HG03571 (cell line): Measurements from ENCODE around the gene DTYMK.
"Not testable (repeated sequence)": the region's sequence is repeated elsewhere in the genome, so short reads cannot be mapped to it uniquely, and the experiment has no call there.

Source experiments
- ATAC-seq: cut with Tn5 transposase; IDR thresholded peaks from one replicate; pipeline ENCODE4 v1.9.1; 2021; ENCODE audit not compliant: unreplicated experiment

The DTYMK gene, protein sequence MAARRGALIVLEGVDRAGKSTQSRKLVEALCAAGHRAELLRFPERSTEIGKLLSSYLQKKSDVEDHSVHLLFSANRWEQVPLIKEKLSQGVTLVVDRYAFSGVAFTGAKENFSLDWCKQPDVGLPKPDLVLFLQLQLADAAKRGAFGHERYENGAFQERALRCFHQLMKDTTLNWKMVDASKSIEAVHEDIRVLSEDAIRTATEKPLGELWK

DNA sequence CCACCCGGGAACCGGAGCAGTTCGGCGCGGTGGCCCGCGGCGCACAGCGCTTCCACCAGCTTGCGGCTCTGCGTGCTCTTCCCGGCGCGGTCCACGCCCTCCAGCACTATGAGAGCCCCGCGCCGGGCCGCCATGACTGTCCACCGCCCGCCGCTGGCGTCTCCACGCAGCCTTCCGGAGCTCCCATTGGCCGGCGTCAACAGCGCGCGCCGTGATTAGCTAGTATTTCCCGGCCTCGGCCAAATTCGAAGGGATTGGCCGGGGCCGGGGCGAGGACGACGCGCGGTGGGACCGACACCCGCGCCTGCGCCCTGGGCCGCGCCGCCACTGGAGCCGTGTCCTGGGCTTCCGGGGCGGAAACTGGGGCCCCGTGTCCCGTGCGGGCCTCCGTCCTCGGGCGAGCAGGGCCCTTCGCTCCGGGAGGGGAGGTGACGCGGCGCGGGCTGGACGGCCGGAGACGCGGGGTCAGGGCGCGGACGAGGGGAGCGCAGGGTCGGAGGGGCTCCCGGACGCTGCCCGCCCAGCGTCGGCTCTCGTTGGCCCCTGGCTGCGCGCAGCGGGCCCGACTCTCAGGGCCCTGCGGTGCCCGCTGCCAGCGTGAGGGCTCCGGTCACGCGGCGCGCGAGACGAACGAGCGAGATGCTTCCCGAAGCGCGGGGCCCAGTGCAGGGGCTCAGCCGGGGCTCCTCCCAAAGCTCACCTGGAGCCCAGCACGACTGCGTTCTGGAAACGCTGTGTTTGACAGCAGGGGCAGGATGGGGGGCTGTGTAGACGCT, at the start of gene DTYMK:
Gene DTYMK, minus strand, starts transcription at position 166 of the 776 bp plus-strand sequence. Its CDS starts 32 bp downstream, at position 134.
- ATAC-seq, result peak; percentile 93

DNA sequence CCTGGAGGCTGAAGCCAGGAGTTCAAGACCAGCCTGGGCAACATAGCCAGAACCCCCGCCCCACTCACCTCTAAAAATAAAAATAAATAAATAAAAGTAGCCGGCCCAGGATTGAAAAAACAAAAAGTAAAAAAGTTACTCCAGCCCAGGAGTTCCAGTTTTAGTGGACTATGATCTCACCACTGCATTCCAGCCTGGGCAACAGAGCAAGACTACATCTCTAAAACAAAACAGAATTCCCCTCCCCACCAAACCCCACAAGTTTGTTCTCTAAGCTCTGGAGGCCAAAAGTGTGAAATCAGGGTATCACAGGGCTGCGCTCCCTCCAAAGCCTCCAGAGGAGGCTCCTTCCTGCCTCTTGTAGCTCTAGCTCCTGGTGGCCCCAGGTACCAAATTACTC, 49.5 kb upstream of the DTYMK start:
- no peak for ATAC-seq

DNA sequence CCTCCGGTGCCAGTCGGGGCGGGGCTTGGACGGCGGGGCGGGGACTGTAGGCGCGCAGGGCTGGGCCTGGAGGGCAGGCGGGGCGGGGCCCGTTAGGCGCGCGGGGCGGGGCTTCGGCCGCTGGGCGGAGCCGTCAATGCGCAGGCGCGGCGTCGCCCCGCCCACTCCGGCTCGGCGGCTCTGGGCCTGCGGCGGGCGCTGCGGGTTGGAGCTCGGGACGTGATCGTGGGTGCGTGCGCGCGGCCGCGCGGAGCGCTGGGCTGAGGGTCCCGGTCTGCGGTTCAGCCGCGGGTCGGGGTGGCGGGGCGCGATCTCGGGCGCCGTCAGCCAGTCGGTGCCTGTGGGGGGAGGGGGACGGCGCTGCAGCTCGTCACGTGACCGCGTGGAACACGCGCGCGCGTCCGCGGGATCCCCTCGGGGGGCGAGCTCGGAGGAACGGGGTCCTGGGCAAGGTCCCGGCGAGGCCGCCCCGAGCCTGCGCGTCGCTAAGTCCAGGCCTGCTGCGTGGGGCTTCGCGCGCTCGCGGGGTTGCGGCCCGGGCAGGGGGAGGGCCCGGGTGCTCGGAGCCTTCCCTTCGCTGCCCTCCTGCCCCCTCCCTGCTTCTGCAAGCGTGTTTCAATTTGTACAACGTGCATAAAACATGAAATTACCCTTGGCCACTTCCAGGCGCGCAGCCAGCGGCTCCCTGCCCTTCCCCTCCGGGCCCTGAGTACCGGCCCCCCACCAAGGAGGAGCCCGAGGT, 48.0 kb upstream of the DTYMK start, which contains the start of gene D2HGDH:
Gene D2HGDH, plus strand, starts transcription at position 164 of the 742 bp plus-strand sequence. CDS start 595 bp downstream, outside the sequence.
- peak; percentile 80 for ATAC-seq

DNA sequence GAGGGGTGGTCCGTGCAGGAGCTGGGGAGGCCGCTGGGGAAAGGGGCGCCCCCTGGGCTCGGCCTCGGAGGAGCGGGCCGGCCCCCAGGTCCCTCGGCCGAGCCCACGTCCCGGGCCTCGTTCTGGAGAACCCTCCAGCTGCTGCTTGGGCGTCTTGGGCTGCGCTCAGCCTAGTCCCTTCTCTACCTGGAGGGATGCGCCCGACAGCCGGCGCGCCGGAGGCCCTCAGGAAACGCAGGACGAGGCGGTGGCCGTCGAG, 47.5 kb upstream of the DTYMK start:
- peak; percentile 22 for ATAC-seq

DNA sequence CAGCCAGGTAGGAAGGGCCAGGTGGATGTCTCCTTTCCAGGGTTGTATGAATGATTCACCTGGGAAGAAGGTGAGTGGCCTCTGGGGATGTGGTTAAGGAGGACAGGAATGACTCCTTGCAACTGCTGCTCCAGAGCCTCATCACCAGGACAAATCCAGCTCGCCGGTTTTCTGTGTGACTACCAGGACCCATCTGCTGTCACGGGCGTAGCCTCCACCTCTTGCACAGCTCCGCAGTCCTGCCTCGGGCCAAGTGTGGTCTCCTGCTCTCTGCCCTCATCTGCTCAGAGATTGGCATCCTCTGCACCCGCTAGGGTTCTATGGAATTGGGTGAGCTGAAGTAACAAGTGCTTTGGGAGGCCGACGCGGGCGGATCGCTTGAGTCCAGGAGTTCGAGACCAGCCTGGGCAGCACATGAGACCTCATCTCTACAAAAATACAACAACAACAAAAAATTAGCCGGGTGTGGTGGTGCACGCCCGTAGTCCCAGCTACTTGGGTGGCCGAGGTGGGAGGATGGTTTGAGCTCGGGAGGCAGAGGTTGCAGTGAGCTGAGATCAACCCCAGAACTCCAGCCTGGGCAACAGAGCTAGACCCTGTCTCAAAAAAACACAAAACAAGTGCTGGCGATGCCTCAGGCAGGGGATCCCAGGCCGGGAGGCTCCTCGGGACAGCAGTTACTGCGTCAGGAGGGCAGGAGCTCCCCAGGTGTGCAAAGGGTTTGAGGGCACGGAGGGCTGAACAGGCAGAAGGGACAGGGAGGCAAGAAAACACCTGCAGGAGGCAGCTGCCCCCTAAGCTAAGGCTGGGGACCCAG, 47.0 kb upstream of the DTYMK start:
- ATAC-seq, result no peak

DNA sequence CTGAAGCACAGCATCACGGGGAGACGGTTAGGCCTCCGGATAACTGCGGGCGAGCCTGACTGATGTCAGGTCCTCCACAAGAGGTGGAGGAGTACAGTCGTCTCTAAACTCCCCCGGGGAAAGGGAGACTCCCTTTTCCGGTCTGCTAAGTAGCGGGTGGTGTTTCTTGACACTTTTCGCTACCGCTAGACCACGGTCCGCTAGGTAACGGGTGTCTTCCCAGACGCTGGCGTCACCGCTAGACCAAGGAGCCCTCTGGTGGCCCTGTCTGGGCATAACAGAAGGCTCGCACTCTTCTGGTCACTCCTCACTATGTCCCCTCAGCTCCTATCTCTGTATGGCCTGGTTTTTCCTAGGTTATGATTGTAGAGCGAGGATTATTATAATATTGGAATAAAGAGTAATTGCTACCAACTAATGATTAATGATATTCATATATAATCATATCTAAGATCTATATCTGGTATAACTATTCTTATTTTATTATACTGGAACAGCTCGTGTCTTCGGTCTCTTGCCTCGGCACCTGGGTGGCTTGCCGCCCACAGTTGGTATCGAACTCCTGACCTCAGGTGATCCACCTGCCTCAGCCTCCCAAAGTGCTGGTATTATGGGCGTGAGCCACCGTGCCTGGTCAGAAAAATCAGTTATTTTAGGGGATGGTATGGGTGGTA, 46.0 kb upstream of the DTYMK start:
- ATAC-seq, result not testable (repeated sequence)

DNA sequence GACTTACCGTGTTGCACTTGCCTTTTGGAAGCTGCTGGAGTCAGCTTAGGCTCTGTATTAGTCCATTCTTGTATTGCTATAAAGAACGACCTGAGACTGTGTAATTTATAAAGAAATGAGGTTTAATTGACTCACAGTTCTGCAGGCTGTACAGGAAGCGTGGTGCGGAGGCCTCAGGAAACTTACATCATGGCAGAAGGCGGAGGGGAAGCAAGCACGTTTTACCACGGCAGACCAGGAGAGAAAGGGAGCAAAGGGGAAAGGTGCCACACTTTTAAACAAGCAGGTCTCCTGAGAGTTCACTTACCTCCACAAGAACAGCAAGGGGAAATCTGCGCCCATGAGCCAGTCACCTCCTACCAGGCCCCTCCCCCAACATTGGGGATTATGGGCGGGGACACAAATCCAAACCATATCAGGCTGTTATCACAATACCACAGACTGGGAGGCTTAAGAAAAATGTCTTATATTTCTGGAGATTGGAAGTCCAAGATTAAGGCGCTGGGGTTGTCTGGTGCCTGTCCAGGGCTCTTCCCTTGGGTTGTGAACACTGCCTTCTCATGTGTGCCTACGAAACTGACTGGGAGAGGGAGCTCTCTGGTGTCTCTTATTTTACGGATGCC, 44.2 kb upstream of the DTYMK start:
- no peak for ATAC-seq

DNA sequence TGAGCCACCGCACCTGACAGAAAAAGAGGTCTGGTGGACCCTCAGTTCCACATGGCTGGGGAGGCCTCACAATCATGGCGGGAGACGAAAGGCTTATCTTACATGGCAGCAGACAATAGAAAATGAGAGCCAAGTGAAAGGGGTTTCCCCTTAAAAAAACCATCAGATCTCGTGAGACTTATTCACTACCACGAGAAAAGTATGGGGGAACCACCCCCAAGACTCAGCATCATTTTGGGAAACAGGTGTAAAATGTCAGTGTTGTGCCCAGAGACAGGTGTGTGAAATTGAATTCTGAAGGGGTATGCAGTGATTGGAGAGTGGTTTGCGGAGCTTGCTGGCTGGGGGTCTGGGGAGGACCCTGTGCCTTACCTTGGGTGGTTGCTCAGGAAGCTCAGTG, 43.3 kb upstream of the DTYMK start:
- ATAC-seq, result no peak

DNA sequence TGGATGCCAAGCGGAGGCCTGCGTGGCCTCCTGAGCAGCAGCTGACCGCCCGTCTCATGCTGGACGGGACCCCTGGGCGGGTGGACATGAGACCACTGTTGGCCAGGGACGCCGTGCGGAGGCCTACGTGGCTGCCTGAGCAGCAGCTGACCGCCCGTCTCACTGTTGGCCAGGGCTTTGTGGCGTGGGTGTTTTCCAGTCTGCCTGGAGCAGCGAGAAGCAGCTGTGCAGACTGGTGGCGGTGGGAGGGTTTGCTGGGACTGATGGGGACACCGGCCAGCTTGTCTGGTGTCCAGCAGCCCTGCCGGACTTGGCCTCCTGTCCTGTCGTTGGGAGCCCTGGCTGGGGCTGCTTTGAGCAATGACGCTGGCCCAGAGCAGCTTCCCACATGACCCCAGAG, 42.0 kb upstream of the DTYMK start:
- no peak for ATAC-seq

DNA sequence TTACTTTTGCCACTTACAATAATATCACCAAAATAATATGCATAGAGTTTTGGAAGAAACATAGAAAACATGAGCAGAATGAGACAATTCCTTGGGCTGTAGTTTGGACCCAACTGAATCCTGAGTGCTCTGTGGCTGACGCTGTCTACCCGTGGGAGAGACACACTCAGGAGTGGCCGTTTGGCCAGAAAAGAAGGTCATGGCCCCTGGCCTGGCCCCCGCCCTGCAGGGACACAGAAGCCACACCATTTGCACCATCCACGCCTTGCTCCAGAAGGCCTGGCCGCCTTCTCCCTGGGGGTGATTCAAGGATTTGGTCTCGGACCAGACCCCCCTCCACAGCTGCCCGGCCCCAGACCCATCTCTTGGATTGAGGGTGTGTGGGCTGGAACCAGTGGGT, 41.4 kb upstream of the DTYMK start:
- ATAC-seq, result no peak

DNA sequence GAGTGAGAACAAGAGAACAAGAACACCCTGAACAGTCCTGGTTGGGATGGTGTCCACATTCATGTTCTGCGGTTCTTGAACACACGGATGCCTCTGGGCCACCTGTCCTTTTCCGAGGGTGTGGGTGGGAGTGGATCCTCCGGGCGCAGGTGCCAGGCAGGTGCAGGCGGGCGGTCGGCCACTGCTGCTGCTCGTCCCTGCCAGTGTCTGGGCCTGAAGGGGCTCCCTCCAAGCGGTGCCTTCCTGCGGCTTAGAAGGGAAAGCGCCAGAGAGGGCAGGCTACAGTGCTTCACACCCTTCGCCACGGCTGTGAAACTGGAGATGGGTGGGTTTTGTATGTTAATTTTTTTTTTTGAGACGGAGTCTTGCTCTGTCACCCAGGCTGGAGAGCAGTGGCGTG, 39.8 kb upstream of the DTYMK start:
- no peak for ATAC-seq

DNA sequence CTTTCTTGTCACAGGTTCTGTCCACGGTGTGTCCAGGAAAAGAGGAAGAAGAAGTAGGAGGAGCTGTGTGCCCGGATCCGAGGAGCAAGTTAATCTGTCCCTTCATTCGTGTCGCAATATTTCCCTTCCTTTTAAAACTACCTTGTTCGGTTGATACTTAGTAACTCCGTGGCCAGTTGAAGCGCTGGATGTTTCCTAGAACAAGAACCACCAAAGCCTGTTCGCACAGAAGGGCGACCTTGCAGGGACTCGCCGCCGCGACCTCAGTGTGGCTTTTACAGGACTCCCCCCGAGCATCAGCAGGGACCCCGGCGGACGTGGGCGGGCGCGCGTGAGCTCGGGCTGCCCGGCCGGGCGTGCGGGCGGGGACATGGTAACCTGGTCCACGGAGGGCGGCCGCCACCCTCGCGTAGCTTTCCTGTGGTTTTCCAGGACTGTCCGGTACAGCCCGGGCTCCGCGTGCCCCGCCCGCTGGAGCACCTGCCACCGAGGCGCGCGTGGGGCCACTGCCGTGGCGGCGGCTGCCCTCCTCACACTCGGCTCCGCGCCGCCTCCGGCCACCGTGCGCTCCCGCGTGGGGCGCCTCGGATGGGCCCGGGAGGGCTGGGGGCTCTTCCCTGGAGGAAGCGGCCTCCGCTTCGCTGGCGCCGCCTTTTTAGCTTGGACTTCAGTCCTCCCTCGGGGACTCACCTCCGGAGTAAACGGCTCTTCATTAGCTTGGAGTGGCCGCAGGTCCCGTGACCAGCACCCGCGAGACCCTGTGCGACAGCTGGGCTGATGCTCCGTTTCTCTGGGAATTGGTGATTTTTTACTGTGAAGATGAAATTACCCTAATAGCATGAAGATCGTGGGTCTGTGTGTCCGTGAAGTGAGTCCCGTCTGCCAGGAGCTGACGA, 38.6 kb upstream of the DTYMK start:
- ATAC-seq, result no peak

DNA sequence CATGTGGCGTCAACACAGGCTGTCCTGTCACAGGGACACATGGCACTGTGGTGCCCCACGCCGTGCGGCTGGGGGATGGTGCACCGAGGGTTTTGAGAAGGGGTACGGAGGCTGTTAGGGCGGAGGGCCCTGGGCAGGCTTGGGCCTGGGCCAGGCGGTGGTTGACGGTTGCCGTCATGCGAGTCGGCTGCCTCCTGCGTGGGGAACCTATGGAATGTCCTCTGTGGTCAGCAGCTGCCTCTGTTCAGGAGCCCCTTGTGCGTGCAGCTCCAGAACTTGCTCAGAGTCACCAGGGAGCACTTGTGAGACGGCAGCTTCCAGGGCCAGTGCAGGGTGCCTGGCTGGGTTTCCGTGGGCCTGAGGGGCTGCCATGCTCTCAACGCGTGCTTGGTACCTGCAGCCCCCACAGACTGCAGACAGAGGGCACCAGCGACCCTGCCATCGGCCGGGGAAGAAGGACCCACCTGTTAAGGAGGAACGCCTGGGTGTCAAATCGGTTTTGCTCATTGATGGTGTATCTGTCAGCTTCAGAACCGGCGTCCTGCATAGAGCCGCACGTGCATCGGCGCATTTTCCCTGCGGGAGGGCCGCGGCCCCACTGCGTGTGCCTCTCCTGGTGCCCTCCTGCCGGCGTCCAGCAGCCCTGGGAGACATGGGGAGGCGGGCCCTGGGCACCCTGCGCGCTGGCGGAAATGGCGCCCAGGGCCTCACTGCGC, 37.8 kb upstream of the DTYMK start:
- ATAC-seq, result no peak

DNA sequence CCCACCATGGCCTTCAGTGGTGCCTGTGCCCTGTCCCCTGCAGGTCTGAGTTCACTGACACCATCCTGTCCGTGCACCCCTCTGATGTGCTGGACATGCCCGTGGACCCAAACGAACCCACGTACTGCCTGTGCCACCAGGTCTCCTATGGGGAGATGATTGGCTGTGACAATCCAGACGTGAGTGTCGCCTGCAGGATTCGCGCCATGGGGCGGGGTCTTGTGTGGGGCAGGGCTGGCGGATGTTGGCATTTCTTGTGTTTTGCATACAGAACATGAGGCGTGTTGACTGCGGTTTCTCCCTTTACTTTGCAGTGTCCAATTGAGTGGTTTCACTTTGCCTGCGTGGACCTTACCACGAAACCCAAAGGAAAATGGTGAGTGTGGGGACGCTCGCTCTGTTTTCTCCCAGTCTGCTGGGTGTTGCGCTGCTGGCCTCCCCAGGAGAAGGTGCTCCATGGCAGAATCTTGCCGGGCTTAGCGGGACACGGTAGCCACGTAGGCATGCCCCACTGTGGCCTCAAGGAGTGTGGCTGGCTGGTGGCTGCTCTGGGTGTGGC, 36.4 kb upstream of the DTYMK start:
- no peak for ATAC-seq

DNA sequence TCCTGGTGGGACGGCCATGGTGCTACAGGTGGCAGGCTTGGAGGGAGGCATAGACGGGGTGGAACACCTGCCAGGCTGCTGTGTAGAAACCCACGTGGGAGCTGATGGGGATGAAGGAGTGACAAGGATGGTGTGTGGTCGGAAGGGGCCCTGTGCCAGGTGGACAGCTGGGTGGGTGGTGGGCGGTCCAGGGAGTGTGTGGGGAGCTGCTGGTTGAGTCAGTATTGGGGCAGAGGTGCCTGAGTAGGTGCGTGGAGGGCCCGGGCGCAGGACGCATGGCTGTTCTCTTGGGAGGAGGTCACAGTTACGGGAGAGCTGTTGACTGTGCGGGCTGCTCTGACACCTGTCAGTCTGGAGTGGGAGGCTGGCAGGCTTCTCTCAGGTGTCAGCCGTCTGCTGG, 35.2 kb upstream of the DTYMK start:
- ATAC-seq, result no peak

DNA sequence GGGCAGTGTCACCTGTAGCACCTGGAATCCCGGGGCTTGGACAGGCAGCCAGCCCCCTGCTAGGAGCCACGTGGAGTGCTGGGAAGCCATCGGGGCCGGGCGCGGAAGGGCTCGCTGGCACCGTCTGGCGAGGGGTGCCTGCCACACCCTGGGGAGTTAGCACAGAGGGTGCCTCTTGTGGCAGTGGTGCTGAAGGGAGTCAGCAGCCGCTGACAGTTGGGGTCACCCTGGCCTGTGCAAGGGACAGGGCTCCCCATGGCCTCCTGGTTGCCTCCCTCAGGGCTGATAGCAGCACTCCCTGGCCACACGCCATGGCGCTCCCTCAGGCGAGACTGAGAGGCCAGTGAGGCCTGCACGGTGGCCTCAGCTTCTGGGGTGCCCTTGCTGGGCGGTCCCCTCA, 33.9 kb upstream of the DTYMK start:
- no peak for ATAC-seq

DNA sequence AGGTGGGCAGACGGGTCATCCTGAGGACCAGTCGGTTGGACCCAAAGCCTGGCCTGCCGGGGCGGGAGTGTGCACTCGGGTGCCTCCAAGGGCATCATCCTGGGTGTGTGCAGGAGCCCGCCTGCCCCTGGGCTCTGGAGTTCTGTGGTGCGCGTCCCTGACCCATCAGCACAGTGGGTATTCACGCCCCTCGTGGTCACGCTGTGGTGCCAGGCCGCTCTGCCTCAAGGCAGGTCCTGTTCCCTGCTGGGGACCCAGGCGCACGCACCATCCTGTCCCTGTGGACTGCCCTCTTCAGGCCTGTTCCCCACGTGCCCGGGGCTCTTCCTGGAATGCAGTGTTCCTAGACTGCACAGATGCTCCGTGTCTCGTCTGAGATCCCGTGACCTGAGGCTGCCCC, 33.5 kb upstream of the DTYMK start:
- ATAC-seq, result no peak

DNA sequence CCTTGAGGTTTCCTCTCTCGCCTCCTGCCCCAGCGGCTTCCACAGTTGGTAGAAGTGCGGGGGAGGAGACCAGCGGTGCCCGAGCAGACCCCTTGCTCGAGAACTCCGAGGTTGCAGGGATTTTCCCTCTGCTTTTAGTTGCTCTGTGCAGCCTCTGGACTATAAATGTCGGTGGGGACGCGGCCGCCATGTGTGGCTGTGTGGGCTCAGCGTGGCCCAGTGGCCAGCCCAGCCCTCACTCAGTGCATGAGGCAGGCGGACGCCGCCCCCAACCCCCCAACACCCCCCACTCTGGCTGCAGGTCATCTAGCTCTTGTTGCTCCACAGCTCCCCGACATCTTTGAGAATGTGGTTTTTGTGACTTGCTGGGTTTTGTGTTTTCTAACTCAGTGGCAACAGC, 32.5 kb upstream of the DTYMK start:
- ATAC-seq, result no peak
